HEK293 (cell line): ENCODE results near the gene BCCIP.

Experiments used
- ZNF169 ChIP-seq: fragments of 450-650 bp; formaldehyde crosslinking; IDR thresholded peaks from 2 replicates; pipeline ENCODE4 v1.5.1; 2016; ENCODE audit warnings: missing biosample characterization, missing genetic modification characterization
- ZNF707 ChIP-seq: fragments of 450-650 bp; formaldehyde crosslinking; IDR thresholded peaks from 2 replicates; pipeline ENCODE4 v1.5.1; 2016; ENCODE audit warnings: missing biosample characterization, missing genetic modification characterization
- TF ChIP-seq, protein P1 (sequence below): fragments of 450-650 bp; formaldehyde crosslinking; IDR thresholded peaks from 2 replicates; pipeline ENCODE4 v1.5.1; 2017; ENCODE audit warnings: missing biosample characterization, missing genetic modification characterization
- TF ChIP-seq, protein P2 (sequence below): fragments of 450-650 bp; formaldehyde crosslinking; IDR thresholded peaks from 2 replicates; pipeline ENCODE4 v1.5.1; 2016; ENCODE audit warnings: missing biosample characterization, missing genetic modification characterization
- TF ChIP-seq, protein P3 (sequence below): fragments of 450-650 bp; formaldehyde crosslinking; IDR thresholded peaks from 2 replicates; pipeline ENCODE4 v1.5.1; 2016; ENCODE audit warnings: missing biosample characterization, missing genetic modification characterization, borderline replicate concordance
- TF ChIP-seq, protein P4 (sequence below): fragments of 450-650 bp; formaldehyde crosslinking; IDR thresholded peaks from 2 replicates; pipeline ENCODE4 v1.5.1; 2016; ENCODE audit warnings: missing biosample characterization, missing genetic modification characterization

DNA sequence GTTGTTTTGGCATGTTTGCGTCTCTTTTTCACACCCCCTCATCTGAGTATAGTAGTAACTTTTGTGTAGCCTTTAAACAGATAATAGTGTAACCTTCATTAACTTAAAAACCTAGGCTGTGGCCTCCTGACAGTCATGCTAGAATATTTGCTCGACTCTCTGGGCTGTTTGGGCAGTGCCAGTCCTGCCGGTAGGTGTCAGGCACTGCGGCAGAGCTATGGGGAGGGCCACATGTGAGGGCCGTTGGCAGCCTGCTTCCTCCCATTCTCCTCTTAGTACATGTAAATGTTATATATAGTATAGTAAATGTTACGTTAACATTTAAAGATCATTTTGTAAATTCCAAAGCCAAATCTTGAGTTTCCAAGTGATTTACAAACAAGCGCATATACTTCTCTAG is 26.1 kb downstream of the BCCIP start:
- TF ChIP-seq, protein P1, sequence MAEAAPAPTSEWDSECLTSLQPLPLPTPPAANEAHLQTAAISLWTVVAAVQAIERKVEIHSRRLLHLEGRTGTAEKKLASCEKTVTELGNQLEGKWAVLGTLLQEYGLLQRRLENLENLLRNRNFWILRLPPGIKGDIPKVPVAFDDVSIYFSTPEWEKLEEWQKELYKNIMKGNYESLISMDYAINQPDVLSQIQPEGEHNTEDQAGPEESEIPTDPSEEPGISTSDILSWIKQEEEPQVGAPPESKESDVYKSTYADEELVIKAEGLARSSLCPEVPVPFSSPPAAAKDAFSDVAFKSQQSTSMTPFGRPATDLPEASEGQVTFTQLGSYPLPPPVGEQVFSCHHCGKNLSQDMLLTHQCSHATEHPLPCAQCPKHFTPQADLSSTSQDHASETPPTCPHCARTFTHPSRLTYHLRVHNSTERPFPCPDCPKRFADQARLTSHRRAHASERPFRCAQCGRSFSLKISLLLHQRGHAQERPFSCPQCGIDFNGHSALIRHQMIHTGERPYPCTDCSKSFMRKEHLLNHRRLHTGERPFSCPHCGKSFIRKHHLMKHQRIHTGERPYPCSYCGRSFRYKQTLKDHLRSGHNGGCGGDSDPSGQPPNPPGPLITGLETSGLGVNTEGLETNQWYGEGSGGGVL (tag by site-specific recombination): no peak
- TF ChIP-seq, protein P2, sequence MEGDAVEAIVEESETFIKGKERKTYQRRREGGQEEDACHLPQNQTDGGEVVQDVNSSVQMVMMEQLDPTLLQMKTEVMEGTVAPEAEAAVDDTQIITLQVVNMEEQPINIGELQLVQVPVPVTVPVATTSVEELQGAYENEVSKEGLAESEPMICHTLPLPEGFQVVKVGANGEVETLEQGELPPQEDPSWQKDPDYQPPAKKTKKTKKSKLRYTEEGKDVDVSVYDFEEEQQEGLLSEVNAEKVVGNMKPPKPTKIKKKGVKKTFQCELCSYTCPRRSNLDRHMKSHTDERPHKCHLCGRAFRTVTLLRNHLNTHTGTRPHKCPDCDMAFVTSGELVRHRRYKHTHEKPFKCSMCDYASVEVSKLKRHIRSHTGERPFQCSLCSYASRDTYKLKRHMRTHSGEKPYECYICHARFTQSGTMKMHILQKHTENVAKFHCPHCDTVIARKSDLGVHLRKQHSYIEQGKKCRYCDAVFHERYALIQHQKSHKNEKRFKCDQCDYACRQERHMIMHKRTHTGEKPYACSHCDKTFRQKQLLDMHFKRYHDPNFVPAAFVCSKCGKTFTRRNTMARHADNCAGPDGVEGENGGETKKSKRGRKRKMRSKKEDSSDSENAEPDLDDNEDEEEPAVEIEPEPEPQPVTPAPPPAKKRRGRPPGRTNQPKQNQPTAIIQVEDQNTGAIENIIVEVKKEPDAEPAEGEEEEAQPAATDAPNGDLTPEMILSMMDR (tag by site-specific recombination): no peak
- TF ChIP-seq ZNF707 (tag by site-specific recombination): no peak
- TF ChIP-seq, protein P3, sequence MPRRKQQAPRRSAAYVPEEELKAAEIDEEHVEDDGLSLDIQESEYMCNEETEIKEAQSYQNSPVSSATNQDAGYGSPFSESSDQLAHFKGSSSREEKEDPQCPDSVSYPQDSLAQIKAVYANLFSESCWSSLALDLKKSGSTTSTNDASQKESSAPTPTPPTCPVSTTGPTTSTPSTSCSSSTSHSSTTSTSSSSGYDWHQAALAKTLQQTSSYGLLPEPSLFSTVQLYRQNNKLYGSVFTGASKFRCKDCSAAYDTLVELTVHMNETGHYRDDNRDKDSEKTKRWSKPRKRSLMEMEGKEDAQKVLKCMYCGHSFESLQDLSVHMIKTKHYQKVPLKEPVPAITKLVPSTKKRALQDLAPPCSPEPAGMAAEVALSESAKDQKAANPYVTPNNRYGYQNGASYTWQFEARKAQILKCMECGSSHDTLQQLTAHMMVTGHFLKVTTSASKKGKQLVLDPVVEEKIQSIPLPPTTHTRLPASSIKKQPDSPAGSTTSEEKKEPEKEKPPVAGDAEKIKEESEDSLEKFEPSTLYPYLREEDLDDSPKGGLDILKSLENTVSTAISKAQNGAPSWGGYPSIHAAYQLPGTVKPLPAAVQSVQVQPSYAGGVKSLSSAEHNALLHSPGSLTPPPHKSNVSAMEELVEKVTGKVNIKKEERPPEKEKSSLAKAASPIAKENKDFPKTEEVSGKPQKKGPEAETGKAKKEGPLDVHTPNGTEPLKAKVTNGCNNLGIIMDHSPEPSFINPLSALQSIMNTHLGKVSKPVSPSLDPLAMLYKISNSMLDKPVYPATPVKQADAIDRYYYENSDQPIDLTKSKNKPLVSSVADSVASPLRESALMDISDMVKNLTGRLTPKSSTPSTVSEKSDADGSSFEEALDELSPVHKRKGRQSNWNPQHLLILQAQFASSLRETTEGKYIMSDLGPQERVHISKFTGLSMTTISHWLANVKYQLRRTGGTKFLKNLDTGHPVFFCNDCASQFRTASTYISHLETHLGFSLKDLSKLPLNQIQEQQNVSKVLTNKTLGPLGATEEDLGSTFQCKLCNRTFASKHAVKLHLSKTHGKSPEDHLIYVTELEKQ: no peak
- TF ChIP-seq, protein P4, sequence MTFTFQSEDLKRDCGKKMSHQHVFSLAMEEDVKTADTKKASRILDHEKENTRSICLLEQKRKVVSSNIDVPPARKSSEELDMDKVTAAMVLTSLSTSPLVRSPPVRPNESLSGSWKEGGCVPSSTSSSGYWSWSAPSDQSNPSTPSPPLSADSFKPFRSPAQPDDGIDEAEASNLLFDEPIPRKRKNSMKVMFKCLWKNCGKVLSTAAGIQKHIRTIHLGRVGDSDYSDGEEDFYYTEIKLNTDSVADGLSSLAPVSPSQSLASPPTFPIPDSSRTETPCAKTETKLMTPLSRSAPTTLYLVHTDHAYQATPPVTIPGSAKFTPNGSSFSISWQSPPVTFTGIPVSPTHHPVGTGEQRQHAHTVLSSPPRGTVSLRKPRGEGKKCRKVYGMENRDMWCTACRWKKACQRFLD: no peak
- no peak for TF ChIP-seq ZNF169 (tag by site-specific recombination)
